ENCODE data around the gene DNAJB14. TPM values are rescaled to one million over a fixed set of nuclear protein-coding genes. Genes with fewer than 3 reads are reported as not detected.

DNAJB14 gene
- total RNA-seq, 1 experiment from 2014 or later = 39.9 TPM

DNA sequence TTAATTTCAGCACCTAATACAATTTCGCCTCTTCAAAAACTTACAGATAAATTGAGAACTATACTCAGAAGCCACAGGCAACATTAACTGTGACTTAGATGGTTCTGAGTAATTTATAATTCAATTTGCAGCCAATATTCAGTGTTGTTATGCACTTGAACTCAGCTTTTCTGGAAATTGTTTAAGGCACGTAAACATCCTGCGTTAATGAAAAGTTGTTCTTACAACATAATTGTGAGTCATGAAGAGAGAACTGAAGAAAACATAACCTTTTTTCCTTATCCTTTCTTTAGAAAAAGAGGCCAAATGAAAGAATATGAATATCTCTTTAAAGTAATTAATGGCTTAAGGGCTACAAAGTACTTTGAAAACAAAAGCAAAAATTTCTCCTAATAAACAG, 20.3 kb upstream of the DNAJB14 start (continued):
- TF ChIP-seq, protein P1, sequence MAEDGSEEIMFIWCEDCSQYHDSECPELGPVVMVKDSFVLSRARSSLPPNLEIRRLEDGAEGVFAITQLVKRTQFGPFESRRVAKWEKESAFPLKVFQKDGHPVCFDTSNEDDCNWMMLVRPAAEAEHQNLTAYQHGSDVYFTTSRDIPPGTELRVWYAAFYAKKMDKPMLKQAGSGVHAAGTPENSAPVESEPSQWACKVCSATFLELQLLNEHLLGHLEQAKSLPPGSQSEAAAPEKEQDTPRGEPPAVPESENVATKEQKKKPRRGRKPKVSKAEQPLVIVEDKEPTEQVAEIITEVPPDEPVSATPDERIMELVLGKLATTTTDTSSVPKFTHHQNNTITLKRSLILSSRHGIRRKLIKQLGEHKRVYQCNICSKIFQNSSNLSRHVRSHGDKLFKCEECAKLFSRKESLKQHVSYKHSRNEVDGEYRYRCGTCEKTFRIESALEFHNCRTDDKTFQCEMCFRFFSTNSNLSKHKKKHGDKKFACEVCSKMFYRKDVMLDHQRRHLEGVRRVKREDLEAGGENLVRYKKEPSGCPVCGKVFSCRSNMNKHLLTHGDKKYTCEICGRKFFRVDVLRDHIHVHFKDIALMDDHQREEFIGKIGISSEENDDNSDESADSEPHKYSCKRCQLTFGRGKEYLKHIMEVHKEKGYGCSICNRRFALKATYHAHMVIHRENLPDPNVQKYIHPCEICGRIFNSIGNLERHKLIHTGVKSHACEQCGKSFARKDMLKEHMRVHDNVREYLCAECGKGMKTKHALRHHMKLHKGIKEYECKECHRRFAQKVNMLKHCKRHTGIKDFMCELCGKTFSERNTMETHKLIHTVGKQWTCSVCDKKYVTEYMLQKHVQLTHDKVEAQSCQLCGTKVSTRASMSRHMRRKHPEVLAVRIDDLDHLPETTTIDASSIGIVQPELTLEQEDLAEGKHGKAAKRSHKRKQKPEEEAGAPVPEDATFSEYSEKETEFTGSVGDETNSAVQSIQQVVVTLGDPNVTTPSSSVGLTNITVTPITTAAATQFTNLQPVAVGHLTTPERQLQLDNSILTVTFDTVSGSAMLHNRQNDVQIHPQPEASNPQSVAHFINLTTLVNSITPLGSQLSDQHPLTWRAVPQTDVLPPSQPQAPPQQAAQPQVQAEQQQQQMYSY (CRISPR knock-in tag; IDR thresholded peaks at IDR 0.05) = no peak
- TF ChIP-seq ETV6 (CRISPR knock-in tag; IDR thresholded peaks at IDR 0.05) (no peak), RORB (CRISPR knock-in tag; IDR thresholded peaks at IDR 0.05) (no peak)
- TF ChIP-seq, protein P2, sequence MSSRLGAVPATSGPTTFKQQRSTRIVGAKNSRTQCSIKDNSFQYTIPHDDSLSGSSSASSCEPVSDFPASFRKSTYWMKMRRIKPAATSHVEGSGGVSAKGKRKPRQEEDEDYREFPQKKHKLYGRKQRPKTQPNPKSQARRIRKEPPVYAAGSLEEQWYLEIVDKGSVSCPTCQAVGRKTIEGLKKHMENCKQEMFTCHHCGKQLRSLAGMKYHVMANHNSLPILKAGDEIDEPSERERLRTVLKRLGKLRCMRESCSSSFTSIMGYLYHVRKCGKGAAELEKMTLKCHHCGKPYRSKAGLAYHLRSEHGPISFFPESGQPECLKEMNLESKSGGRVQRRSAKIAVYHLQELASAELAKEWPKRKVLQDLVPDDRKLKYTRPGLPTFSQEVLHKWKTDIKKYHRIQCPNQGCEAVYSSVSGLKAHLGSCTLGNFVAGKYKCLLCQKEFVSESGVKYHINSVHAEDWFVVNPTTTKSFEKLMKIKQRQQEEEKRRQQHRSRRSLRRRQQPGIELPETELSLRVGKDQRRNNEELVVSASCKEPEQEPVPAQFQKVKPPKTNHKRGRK (CRISPR knock-in tag; IDR thresholded peaks at IDR 0.05; ENCODE audit: borderline replicate concordance) = no peak
- TF ChIP-seq, protein P3, sequence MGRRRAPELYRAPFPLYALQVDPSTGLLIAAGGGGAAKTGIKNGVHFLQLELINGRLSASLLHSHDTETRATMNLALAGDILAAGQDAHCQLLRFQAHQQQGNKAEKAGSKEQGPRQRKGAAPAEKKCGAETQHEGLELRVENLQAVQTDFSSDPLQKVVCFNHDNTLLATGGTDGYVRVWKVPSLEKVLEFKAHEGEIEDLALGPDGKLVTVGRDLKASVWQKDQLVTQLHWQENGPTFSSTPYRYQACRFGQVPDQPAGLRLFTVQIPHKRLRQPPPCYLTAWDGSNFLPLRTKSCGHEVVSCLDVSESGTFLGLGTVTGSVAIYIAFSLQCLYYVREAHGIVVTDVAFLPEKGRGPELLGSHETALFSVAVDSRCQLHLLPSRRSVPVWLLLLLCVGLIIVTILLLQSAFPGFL (CRISPR knock-in tag; IDR thresholded peaks at IDR 0.05; ENCODE audit: borderline replicate concordance) = no peak
- TF ChIP-seq, protein P4, sequence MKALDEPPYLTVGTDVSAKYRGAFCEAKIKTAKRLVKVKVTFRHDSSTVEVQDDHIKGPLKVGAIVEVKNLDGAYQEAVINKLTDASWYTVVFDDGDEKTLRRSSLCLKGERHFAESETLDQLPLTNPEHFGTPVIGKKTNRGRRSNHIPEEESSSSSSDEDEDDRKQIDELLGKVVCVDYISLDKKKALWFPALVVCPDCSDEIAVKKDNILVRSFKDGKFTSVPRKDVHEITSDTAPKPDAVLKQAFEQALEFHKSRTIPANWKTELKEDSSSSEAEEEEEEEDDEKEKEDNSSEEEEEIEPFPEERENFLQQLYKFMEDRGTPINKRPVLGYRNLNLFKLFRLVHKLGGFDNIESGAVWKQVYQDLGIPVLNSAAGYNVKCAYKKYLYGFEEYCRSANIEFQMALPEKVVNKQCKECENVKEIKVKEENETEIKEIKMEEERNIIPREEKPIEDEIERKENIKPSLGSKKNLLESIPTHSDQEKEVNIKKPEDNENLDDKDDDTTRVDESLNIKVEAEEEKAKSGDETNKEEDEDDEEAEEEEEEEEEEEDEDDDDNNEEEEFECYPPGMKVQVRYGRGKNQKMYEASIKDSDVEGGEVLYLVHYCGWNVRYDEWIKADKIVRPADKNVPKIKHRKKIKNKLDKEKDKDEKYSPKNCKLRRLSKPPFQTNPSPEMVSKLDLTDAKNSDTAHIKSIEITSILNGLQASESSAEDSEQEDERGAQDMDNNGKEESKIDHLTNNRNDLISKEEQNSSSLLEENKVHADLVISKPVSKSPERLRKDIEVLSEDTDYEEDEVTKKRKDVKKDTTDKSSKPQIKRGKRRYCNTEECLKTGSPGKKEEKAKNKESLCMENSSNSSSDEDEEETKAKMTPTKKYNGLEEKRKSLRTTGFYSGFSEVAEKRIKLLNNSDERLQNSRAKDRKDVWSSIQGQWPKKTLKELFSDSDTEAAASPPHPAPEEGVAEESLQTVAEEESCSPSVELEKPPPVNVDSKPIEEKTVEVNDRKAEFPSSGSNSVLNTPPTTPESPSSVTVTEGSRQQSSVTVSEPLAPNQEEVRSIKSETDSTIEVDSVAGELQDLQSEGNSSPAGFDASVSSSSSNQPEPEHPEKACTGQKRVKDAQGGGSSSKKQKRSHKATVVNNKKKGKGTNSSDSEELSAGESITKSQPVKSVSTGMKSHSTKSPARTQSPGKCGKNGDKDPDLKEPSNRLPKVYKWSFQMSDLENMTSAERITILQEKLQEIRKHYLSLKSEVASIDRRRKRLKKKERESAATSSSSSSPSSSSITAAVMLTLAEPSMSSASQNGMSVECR (CRISPR knock-in tag; IDR thresholded peaks at IDR 0.05; ENCODE audit: borderline replicate concordance) = no peak
- TF ChIP-seq, protein P5, sequence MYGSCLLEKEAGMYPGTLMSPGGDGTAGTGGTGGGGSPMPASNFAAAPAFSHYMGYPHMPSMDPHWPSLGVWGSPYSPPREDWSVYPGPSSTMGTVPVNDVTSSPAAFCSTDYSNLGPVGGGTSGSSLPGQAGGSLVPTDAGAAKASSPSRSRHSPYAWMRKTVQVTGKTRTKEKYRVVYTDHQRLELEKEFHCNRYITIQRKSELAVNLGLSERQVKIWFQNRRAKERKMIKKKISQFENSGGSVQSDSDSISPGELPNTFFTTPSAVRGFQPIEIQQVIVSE (CRISPR knock-in tag; IDR thresholded peaks at IDR 0.05; ENCODE audit: borderline replicate concordance) = no peak

DNA sequence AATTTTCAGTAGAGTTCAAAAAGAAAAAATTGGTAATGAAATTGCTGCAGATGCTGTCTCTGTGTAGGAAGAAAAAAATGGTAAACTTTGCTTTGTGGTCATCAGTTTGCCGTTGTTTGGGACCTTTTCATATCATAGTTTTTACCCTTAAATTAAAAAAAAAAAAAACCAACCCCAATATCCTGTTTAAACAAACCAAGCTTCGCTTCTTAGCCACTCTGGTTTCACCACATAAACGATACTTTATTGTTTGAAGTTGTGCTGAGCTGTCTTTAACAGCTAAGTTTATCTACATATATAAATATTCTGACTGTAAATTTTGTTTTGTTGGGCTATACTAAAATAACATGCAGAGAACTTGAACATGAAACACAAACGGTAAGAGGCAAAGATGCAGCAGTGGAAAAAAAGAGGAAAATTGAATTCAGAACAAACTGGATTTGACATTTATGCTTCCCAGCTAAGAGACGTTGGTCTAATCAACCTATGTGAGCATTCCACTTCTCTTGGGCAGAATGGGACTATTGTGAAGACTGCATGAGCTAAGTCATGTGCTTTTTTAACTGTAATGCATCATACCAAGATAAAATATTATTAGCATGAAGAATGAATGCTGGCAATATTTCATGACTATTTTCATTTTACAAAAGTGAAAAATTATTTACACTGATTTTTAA, 19.4 kb upstream of the DNAJB14 start:
- Mint-ChIP-seq H3K36me3 (no peaks in the 10 kb centered on the region), H3K27ac (no peak overlapping the region), H3K9me3 (no peaks in the 10 kb centered on the region), H3K4me1 (no peaks in the 10 kb centered on the region), H3K4me3 (no peak overlapping the region), H3K27me3 (ENCODE audit: low read depth) (no peaks in the 10 kb centered on the region)
- ChIA-PET POLR2A (no interaction called here), CTCF (interaction anchor here (0.7 kb wide), 1 partner anchor 17 kb away, joined by 3 read pairs; no protein-coding TSS in a partner anchor)
- ATAC-seq (no peak), DNase-seq (ENCODE audit: low spot score) (no peak)
- TF ChIP-seq NFE2L1 (CRISPR knock-in tag; IDR thresholded peaks at IDR 0.05) (no peak), PRRX2 (CRISPR knock-in tag; IDR thresholded peaks at IDR 0.05) (no peak), NFYB (CRISPR knock-in tag; conservative IDR thresholded peaks at IDR 0.05; ENCODE audit: low read depth) (no peak), TEAD1 (CRISPR knock-in tag; IDR thresholded peaks at IDR 0.05) (no peak), GABPB1 (CRISPR knock-in tag; IDR thresholded peaks at IDR 0.05) (no peak), SMAD4 (CRISPR knock-in tag; IDR thresholded peaks at IDR 0.05) (no peak), ZNF396 (CRISPR knock-in tag; IDR thresholded peaks at IDR 0.05; ENCODE audit: borderline replicate concordance) (no peak), JAZF1 (CRISPR knock-in tag; IDR thresholded peaks at IDR 0.05) (no peak), OVOL2 (CRISPR knock-in tag; IDR thresholded peaks at IDR 0.05; ENCODE audit: borderline replicate concordance) (no peak), FOXP1 (CRISPR knock-in tag; IDR thresholded peaks at IDR 0.05; ENCODE audit: borderline replicate concordance) (no peak), ZNF121 (CRISPR knock-in tag; IDR thresholded peaks at IDR 0.05) (no peak)
- TF ChIP-seq, protein P6, sequence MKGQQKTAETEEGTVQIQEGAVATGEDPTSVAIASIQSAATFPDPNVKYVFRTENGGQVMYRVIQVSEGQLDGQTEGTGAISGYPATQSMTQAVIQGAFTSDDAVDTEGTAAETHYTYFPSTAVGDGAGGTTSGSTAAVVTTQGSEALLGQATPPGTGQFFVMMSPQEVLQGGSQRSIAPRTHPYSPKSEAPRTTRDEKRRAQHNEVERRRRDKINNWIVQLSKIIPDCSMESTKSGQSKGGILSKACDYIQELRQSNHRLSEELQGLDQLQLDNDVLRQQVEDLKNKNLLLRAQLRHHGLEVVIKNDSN (CRISPR knock-in tag; IDR thresholded peaks at IDR 0.05) = no peak
- TF ChIP-seq, protein P2 (CRISPR knock-in tag; IDR thresholded peaks at IDR 0.05; ENCODE audit: borderline replicate concordance) = no peak

Measured in WTC11 (cell line).